IMR-90 (cell line): ENCODE results near the gene ARRDC2. TPM values are rescaled to one million over a fixed set of nuclear protein-coding genes. Genes with fewer than 3 reads are reported as not detected.

Source experiments
- ATAC-seq: fragments of 200-7000 bp; cut with Tn5 transposase; 2 replicates; pipeline ENCODE4 v1.9.1; 2020; ENCODE audit warnings: low read depth, mild to moderate bottlenecking, moderate library complexity
- BruUV-seq: library from RNA; stranded (reverse); fragments of 400-500 nt; replicated peaks from 2 replicates; lab custom pipeline; 2021; lab: Mats Ljungman, UMichigan
- CTCF ChIA-PET: fragments of 300-600 bp; formaldehyde crosslinking; extraction: SDS; loops from one replicate; lab custom pipeline; 2021; ENCODE audit warnings: antibody characterized with exemption; lab: Yijun Ruan, JAX
- POLR2A ChIA-PET: fragments of 300-600 bp; sonication (Branson Sonifier 250); formaldehyde crosslinking; loops from one replicate; lab custom pipeline; 2022; ENCODE audit warnings: antibody characterized with exemption; ENCODE audit not compliant: unreplicated experiment; lab: Charles Lee
- DNase-seq: peaks from one replicate; pipeline ENCODE4 v3.0.0; 2013
- H2AFZ ChIP-seq: replicated peaks from 2 replicates; pipeline ENCODE3; 2013; ENCODE audit warnings: low read length, mild to moderate bottlenecking; ENCODE audit not compliant: poor library complexity
- H2AK5ac ChIP-seq: 2 replicates; pipeline ENCODE4 v1.6.1; 2013; ENCODE audit warnings: low read depth, low read length, inconsistent platforms
- H2AK9ac ChIP-seq: replicated peaks from 2 replicates; pipeline ENCODE3; 2013; ENCODE audit warnings: mild to moderate bottlenecking, low read depth, low read length, moderate library complexity; ENCODE audit not compliant: poor library complexity
- H2BK120ac ChIP-seq: 2 replicates; pipeline ENCODE4 v1.6.1; 2013; ENCODE audit warnings: low read depth, low read length, inconsistent platforms
- H2BK15ac ChIP-seq: 3 replicates; pipeline ENCODE4 v1.6.1; 2013; ENCODE audit warnings: low read depth, low read length, inconsistent platforms
- H2BK20ac ChIP-seq: 2 replicates; pipeline ENCODE4 v1.6.1; 2013; ENCODE audit warnings: low read depth, mild to moderate bottlenecking, inconsistent platforms, low read length, moderate library complexity
- H2BK5ac ChIP-seq: 2 replicates; pipeline ENCODE4 v1.6.1; 2013; ENCODE audit warnings: mild to moderate bottlenecking, low read depth, low read length, inconsistent platforms; ENCODE audit not compliant: poor library complexity, severe bottlenecking
- H3K14ac ChIP-seq: replicated peaks from 2 replicates; pipeline ENCODE4 v1.6.1; 2013; ENCODE audit warnings: low read depth, low read length, inconsistent platforms
- H3K18ac ChIP-seq: 2 replicates; pipeline ENCODE4 v1.6.1; 2013; ENCODE audit warnings: low read depth, low read length, control low read depth
- H3K23ac ChIP-seq: 2 replicates; pipeline ENCODE4 v1.6.1; 2013; ENCODE audit warnings: low read depth, low read length, inconsistent platforms
- H3K27ac ChIP-seq: 2 replicates; pipeline ENCODE4 v1.5.1; 2013; ENCODE audit warnings: mild to moderate bottlenecking, control low read depth, low read length; ENCODE audit not compliant: insufficient read depth
- H3K27me3 ChIP-seq: 2 replicates; pipeline ENCODE4 v1.6.1; 2013; ENCODE audit warnings: low read length; ENCODE audit not compliant: control insufficient read depth, insufficient read depth
- H3K36me3 ChIP-seq: 2 replicates; pipeline ENCODE4 v1.6.1; 2013; ENCODE audit warnings: low read length, mixed read lengths; ENCODE audit not compliant: control insufficient read depth, insufficient read depth
- H3K4ac ChIP-seq: 2 replicates; pipeline ENCODE4 v1.6.1; 2013; ENCODE audit warnings: low read depth, low read length, inconsistent platforms
- H3K4me1 ChIP-seq: 2 replicates; pipeline ENCODE4 v1.6.1; 2013; ENCODE audit warnings: low read length, mixed read lengths; ENCODE audit not compliant: control insufficient read depth, insufficient read depth
- H3K4me2 ChIP-seq: 2 replicates; pipeline ENCODE4 v1.6.1; 2013; ENCODE audit warnings: low read depth, mild to moderate bottlenecking, control low read depth, low read length, moderate library complexity
- H3K4me3 ChIP-seq: 2 replicates; pipeline ENCODE4 v1.5.1; 2013; ENCODE audit warnings: low read depth, mild to moderate bottlenecking, control low read depth, low read length, moderate library complexity; ENCODE audit not compliant: insufficient read depth
- H3K56ac ChIP-seq: 2 replicates; pipeline ENCODE4 v1.6.1; 2013; ENCODE audit warnings: low read length, inconsistent platforms; ENCODE audit not compliant: insufficient read depth; ENCODE audit errors: extremely low read depth
- H3K79me1 ChIP-seq, 2 experiments: 2 replicates each; pipeline ENCODE4 v1.6.1; 2013; ENCODE audit warnings: low read length in 2 of 2, inconsistent platforms in 1 of 2, low read depth in 1 of 2
- H3K9ac ChIP-seq: 2 replicates; pipeline ENCODE4 v1.6.1; 2013; ENCODE audit warnings: low read depth, low read length, control low read depth
- H3K9me1 ChIP-seq: 2 replicates; pipeline ENCODE4 v1.6.1; 2013; ENCODE audit warnings: low read length, inconsistent platforms; ENCODE audit not compliant: insufficient read depth
- H3K9me3 ChIP-seq: 2 replicates; pipeline ENCODE4 v1.6.1; 2013; ENCODE audit warnings: low read length; ENCODE audit not compliant: control insufficient read depth, insufficient read depth
- H4K20me1 ChIP-seq: 2 replicates; pipeline ENCODE4 v1.6.1; 2013; ENCODE audit warnings: low read length, inconsistent platforms; ENCODE audit not compliant: insufficient read depth
- H4K5ac ChIP-seq: 2 replicates; pipeline ENCODE4 v1.6.1; 2013; ENCODE audit warnings: mild to moderate bottlenecking, low read depth, low read length, control low read depth
- H4K8ac ChIP-seq, 2 experiments: 2 replicates each; pipeline ENCODE4 v1.6.1; 2013; ENCODE audit warnings: low read depth in 2 of 2, low read length in 2 of 2, control low read depth in 1 of 2, inconsistent platforms in 1 of 2
- H4K91ac ChIP-seq: 2 replicates; pipeline ENCODE4 v1.6.1; 2013; ENCODE audit warnings: low read depth, low read length, inconsistent platforms; ENCODE audit not compliant: insufficient read depth
- CTCF ChIP-seq: conservative IDR thresholded peaks from 2 replicates; pipeline ENCODE4 v1.5.1; 2012; ENCODE audit warnings: mild to moderate bottlenecking, low read depth, low read length, improper control_type of control experiment
- FOS ChIP-seq: fragments of 150-350 bp; IDR thresholded peaks from 2 replicates; pipeline ENCODE4 v1.6.1; 2016; ENCODE audit warnings: low read depth, low read length
- MAZ ChIP-seq: IDR thresholded peaks from 2 replicates; pipeline ENCODE4 v1.6.1; 2012; ENCODE audit warnings: low read depth, mild to moderate bottlenecking, low read length, improper control_type of control experiment, moderate library complexity, borderline replicate concordance
- POLR2A ChIP-seq: IDR thresholded peaks from 2 replicates; pipeline ENCODE4 v1.6.1; 2012; ENCODE audit warnings: mild to moderate bottlenecking, low read depth, low read length
- RCOR1 ChIP-seq: IDR thresholded peaks from 2 replicates; pipeline ENCODE4 v1.6.1; 2012; ENCODE audit warnings: mild to moderate bottlenecking, low read length, improper control_type of control experiment; ENCODE audit not compliant: insufficient replicate concordance
- SMC3 ChIP-seq: fragments of 150-350 bp; IDR thresholded peaks from 2 replicates; pipeline ENCODE4 v1.6.1; 2016; ENCODE audit warnings: low read depth, mild to moderate bottlenecking, antibody characterized with exemption, low read length, moderate library complexity
- WGBS, 2 experiments: methylation state at CpG; one replicate each; pipeline versions ENCODE4 v1.1.5 to v1.1.7; 2013; ENCODE audit warnings: missing lambda C conversion rate in 2 of 2; ENCODE audit not compliant: insufficient read length in 1 of 2; ENCODE audit errors: extremely low coverage in 2 of 2; 5-methylcytosine and 5-hydroxymethylcytosine counted together
- dilution Hi-C: fragments of 300-500 bp; cut with HindIII; formaldehyde crosslinking; loops from one replicate; pipeline ENCODE4 v1.14.3; 2018; ENCODE audit warnings: low sequenced_read_pairs; ENCODE audit not compliant: unreplicated experiment
- in situ Hi-C: fragments of 300-500 bp; cut with MboI; formaldehyde crosslinking; loops from 3 replicates; pipeline ENCODE4 v1.14.3; 2019; ENCODE audit warnings: low sequenced_read_pairs, inconsistent platforms, mixed read lengths
- intact Hi-C: fragments of 100-400 bp; cut with micrococcal nuclease; formaldehyde crosslinking; loops from 2 replicates; pipeline ENCODE4 v1.10.0; 2022
- polyA plus RNA-seq, 3 experiments: library from polyadenylated mRNA; depleted of rRNA; stranded (reverse); fragments of >200 nt; gene quantifications; 2 replicates each; pipeline ENCODE4 v1.2.3, GENCODE V29; 2012; ENCODE audit warnings: low replicate concordance in 1 of 3
- total RNA-seq: library from RNA; depleted of rRNA; stranded (reverse); fragments of >200 nt; gene quantifications from 2 replicates; pipeline ENCODE4 v1.2.3, GENCODE V29; 2012

The ARRDC2 gene
- total and polyA plus RNA-seq, 2 of the 4 experiments (the other 2 are of a cell fraction): 1.4 to 4.9 TPM

GRCh38 chr19:18053576-18054219 lies 45.7 kb downstream of the ARRDC2 start:
- H2AK9ac ChIP-seq: no peak overlapping the region

More at GRCh38 chr19:18053576-18054219, 45.7 kb downstream of the ARRDC2 start:
- intact Hi-C loops (no loop called here), in situ Hi-C loops (loop anchor here (25.0 kb wide), 1 partner anchor 116 kb away; the partner anchor contains the start of gene CCDC124), dilution Hi-C loops (no loop called here)
- H3K9me1 ChIP-seq: no peaks in the 10 kb centered on the region
- H4K20me1 ChIP-seq: no peaks in the 10 kb centered on the region
- no peaks in the 10 kb centered on the region for H3K36me3 ChIP-seq
- H2BK120ac ChIP-seq: peak overlapping the region; percentile 73; the same call in 1 of the 2 replicates
- BruUV-seq: no TSS peak
- H3K9ac ChIP-seq: no peak overlapping the region
- no peaks in the 10 kb centered on the region for H3K9me3 ChIP-seq
- peak overlapping the region; percentile 9 for H2BK5ac ChIP-seq
- H3K56ac ChIP-seq: no peak overlapping the region
- no peak overlapping the region; the same call in 1 of the 2 replicates for H3K4me3 ChIP-seq
- H2AFZ ChIP-seq: no peak overlapping the region
- POLR2A ChIA-PET: no interaction called here
- H4K91ac ChIP-seq: no peak overlapping the region
- peaks cover 14% of the 10 kb centered on the region for H3K4me1 ChIP-seq
- no peak overlapping the region for H3K18ac ChIP-seq
- H3K27ac ChIP-seq: no peak overlapping the region
- WGBS, 2 experiments: 60% methylated on average over 1 of the region's 9 CpGs; no CpG with 5 or more reads in 1 of the 2 experiments
- H4K5ac ChIP-seq: no peak overlapping the region
- no peak overlapping the region; the same call in 1 of the 2 replicates for H2AK5ac ChIP-seq
- no peak overlapping the region for H3K14ac ChIP-seq
- ATAC-seq (peak; percentile 36), DNase-seq (peak; percentile 81)
- TF ChIP-seq MAZ (no peak), CTCF (no peak), RCOR1 (peak; percentile 12), FOS (peak; percentile 24; the same call in 1 of the 2 replicates), SMC3 (no peak), POLR2A (no peak)
- peak overlapping the region; percentile 11 for H3K4ac ChIP-seq
- H3K27me3 ChIP-seq: no peaks in the 10 kb centered on the region; the same call in 1 of the 2 replicates
- CTCF ChIA-PET: no interaction called here
- no peak overlapping the region for H3K23ac ChIP-seq
- H3K79me1 ChIP-seq: no peaks in the 10 kb centered on the region
- no peak overlapping the region for H4K8ac ChIP-seq
- no peak overlapping the region for H2BK15ac ChIP-seq
- peak overlapping the region; percentile 28; the same call in 1 of the 2 replicates for H3K4me2 ChIP-seq
- no peak overlapping the region for H2BK20ac ChIP-seq
